Lower lobe of right lung (tissue), 2 donors: ENCODE measurements around the gene MOSMO. TPM values are rescaled to one million over a fixed set of nuclear protein-coding genes. Genes with fewer than 3 reads are reported as not detected.
A peak's percentile ranks its signal among the peaks of the same experiment; 100 is the strongest.

ENCODE experiments used
- ATAC-seq, 2 donors: fragments of 200-7000 bp; cut with Tn5 transposase; one replicate each; pipeline ENCODE4 v1.9.1; 2020 to 2022; ENCODE audit warnings: mild to moderate bottlenecking in 2 of 2, moderate library complexity in 2 of 2
- DNase-seq: peaks from one replicate; pipeline ENCODE4 v3.0.0-alpha.2; 2020
- H3K27ac ChIP-seq: fragments of 200-600 bp; one replicate; pipeline ENCODE4 v1.8.0; 2022
- H3K27me3 ChIP-seq: fragments of 200-600 bp; one replicate; pipeline ENCODE4 v1.8.0; 2022; ENCODE audit warnings: low read depth
- H3K36me3 ChIP-seq: fragments of 200-600 bp; one replicate; pipeline ENCODE4 v1.8.0; 2022; ENCODE audit warnings: mild to moderate bottlenecking
- H3K4me1 ChIP-seq: fragments of 200-600 bp; one replicate; pipeline ENCODE4 v1.8.0; 2022
- H3K4me3 ChIP-seq: fragments of 200-600 bp; one replicate; pipeline ENCODE4 v1.8.0; 2022; ENCODE audit warnings: mild to moderate bottlenecking
- H3K9me3 ChIP-seq: fragments of 200-600 bp; one replicate; pipeline ENCODE4 v1.8.0; 2022
- intact Hi-C: fragments of 100-400 bp; cut with DNase I; formaldehyde crosslinking; loops from one replicate; pipeline ENCODE4 v1.11.0; 2022
- total RNA-seq: library from RNA; stranded (reverse); fragmentation: NEBNext Ultra II Directional; extraction: Animal tissue kit (Norgen Biotek cat#: 25700); gene quantifications from one replicate; pipeline ENCODE4 v1.2.1, GENCODE V29; 2021
- TF ChIP-seq, protein P1 (sequence below): fragments of 200-600 bp; IDR thresholded peaks from one replicate; pipeline ENCODE4 v1.8.0; 2022; ENCODE audit warnings: antibody characterized with exemption, mild to moderate bottlenecking
- donor health status: DM: no; HTN: yes; CAD: no; lungs with severe emphysema.

MOSMO gene
- total RNA-seq, 1 donor from 2014 or later = 15.4 TPM

GRCh38 chr16:22003195-22003594 lies 4.7 kb upstream of the MOSMO start:
- intact Hi-C loops = loop anchor here (5.0 to 10.0 kb wide), 2 partner anchors 72 to 184 kb away; no protein-coding TSS in a partner anchor
- H3K27me3 ChIP-seq = no peaks in the 10 kb centered on the region
- no peaks in the 10 kb centered on the region for H3K36me3 ChIP-seq
- DNase-seq (no peak), ATAC-seq (no peak)
- TF ChIP-seq, protein P1, sequence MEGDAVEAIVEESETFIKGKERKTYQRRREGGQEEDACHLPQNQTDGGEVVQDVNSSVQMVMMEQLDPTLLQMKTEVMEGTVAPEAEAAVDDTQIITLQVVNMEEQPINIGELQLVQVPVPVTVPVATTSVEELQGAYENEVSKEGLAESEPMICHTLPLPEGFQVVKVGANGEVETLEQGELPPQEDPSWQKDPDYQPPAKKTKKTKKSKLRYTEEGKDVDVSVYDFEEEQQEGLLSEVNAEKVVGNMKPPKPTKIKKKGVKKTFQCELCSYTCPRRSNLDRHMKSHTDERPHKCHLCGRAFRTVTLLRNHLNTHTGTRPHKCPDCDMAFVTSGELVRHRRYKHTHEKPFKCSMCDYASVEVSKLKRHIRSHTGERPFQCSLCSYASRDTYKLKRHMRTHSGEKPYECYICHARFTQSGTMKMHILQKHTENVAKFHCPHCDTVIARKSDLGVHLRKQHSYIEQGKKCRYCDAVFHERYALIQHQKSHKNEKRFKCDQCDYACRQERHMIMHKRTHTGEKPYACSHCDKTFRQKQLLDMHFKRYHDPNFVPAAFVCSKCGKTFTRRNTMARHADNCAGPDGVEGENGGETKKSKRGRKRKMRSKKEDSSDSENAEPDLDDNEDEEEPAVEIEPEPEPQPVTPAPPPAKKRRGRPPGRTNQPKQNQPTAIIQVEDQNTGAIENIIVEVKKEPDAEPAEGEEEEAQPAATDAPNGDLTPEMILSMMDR = no peak
- H3K4me3 ChIP-seq = no peak overlapping the region
- H3K4me1 ChIP-seq = peaks cover 13% of the 10 kb centered on the region
- H3K27ac ChIP-seq = no peak overlapping the region
- H3K9me3 ChIP-seq = no peaks in the 10 kb centered on the region

DNA sequence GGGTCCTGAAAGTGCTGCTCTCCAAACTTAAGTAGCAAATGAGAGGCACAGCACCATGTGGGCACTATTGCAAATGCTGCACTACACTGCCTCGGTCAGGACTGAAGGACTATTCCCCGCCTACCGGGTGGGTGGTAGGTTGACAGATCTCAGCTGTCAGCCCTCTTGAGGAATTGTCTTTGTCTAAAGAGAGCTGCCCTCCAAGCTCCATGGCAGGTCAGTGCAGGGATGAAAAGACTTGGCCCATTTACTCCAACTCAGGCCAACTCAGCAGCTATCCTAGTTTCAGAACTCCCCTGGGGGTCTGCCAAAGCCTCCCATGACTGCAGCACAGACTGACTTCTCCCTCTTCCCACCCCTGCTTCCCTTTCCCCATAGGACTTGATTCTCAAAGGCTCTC lies 3.6 kb upstream of the MOSMO start:
- DNase-seq (no peak), ATAC-seq (no peak)
- H3K27me3 ChIP-seq = no peaks in the 10 kb centered on the region
- no peaks in the 10 kb centered on the region for H3K9me3 ChIP-seq
- no peak overlapping the region for H3K4me3 ChIP-seq
- peaks cover 21% of the 10 kb centered on the region for H3K4me1 ChIP-seq
- TF ChIP-seq, protein P1 = no peak
- intact Hi-C loops = loop anchor here (5.0 to 10.0 kb wide), 2 partner anchors 70 to 183 kb away; no protein-coding TSS in a partner anchor
- H3K27ac ChIP-seq = no peak overlapping the region
- no peaks in the 10 kb centered on the region for H3K36me3 ChIP-seq

DNA sequence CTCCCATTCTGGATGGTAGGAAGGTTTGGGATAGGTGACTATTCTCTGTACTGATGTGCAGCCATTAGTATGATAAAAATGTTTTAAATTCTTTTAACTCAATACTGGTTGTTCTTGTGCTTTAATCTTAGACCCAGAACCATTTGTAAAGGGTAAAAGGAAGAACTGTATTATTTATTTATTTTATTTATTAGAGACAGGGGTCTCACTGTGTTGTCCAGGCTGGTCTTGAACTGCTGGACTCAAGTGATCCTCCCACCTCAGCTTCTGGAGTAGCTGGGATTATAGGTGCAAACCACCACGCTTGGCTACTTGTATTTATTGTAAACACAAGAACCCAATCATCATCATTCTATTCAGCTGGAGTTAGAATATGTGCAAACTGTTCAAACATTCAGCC lies 2.2 kb upstream of the MOSMO start:
- intact Hi-C loops = loop anchor here (10.0 kb wide), 1 partner anchor 69 kb away; no protein-coding TSS in a partner anchor

DNA sequence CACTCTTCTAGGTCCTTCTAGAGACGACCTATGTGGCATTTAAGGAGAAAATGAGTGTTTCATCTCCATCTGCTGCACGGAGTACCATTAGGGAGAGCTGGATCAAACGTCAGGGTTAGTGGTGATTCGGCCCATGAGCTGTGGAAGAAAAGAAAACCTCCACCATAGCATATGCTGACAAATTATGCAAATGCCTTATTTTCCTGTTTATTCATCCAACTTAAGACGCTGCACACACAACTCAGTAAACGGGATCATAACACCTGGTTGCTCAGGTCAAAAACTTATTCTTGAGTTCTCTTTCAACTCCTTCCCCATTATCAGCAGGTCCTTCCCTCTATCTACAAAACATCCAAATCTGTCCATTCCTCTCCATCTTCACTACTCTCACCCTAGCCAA lies 1.3 kb upstream of the MOSMO start:
- Histone ChIP-seq H3K4me3 (no peak overlapping the region), H3K36me3 (no peaks in the 10 kb centered on the region), H3K4me1 (peaks cover 30% of the 10 kb centered on the region), H3K27me3 (no peaks in the 10 kb centered on the region), H3K27ac (no peak overlapping the region), H3K9me3 (no peaks in the 10 kb centered on the region)
- ATAC-seq (no peak), DNase-seq (no peak)
- intact Hi-C loops = loop anchor here (10.0 kb wide), 1 partner anchor 68 kb away; no protein-coding TSS in a partner anchor
- TF ChIP-seq, protein P1 = no peak

More for the DNA sequence above, 2.2 kb upstream of the MOSMO start:
- Histone ChIP-seq H3K4me1 (peaks cover 35% of the 10 kb centered on the region), H3K36me3 (no peaks in the 10 kb centered on the region), H3K9me3 (no peaks in the 10 kb centered on the region), H3K27me3 (no peaks in the 10 kb centered on the region), H3K27ac (no peak overlapping the region), H3K4me3 (no peak overlapping the region)
- TF ChIP-seq, protein P1 = no peak
- DNase-seq (no peak), ATAC-seq (no peak)

DNA sequence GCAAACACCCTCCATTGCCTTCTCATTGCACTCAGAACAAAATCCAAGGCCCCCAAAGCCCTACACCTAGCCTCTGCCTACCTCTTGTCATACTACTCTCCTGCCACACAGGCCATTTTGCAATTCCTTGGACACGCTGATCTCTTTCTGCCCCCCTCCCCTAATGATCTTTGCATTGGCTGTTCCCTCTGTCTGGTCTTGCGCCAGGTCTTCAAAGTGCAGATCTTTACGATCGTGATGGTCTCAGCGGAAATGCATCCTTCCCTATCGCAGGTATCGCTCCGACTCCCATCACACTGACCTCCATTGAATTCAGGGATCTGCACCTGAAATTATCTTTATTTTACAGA lies 777 bp upstream of the MOSMO start:
- Histone ChIP-seq H3K4me1 (peaks cover 31% of the 10 kb centered on the region), H3K27me3 (no peaks in the 10 kb centered on the region), H3K27ac (peak overlapping the region; percentile 83), H3K4me3 (peak overlapping the region; percentile 91), H3K9me3 (no peaks in the 10 kb centered on the region), H3K36me3 (no peaks in the 10 kb centered on the region)
- DNase-seq = no peak
- ATAC-seq = no peak
- TF ChIP-seq, protein P1 = no peak
- intact Hi-C loops = loop anchor here (10.0 kb wide), 1 partner anchor 68 kb away; no protein-coding TSS in a partner anchor
